HG03064 (cell line): ENCODE data around the gene ZNF557.

Source experiments
- ATAC-seq: cut with Tn5 transposase; IDR thresholded peaks from one replicate; pipeline ENCODE4 v1.9.1; 2021; ENCODE audit warnings: low read depth; ENCODE audit not compliant: unreplicated experiment

ZNF557 gene

DNA sequence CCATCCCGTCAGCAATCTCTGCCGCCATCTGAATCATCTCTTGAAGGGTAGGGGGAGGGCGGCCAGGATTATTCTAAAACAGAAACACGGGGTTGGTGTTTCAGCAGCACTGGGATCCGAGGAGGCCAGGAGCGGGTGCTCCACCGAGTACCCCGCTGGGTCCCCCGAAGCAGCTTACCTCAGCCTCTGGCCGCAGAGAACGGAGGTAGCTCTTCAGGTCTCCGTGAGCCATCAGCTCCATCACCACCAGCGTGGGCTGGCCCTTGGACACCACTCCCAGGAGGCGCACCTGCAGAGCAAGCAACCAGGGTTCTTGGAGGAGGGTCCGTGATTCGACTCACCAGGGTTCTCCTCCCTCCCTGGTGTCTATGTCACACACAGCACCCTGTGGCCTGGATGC is 53.2 kb downstream of the ZNF557 start:
- ATAC-seq: no peak

DNA sequence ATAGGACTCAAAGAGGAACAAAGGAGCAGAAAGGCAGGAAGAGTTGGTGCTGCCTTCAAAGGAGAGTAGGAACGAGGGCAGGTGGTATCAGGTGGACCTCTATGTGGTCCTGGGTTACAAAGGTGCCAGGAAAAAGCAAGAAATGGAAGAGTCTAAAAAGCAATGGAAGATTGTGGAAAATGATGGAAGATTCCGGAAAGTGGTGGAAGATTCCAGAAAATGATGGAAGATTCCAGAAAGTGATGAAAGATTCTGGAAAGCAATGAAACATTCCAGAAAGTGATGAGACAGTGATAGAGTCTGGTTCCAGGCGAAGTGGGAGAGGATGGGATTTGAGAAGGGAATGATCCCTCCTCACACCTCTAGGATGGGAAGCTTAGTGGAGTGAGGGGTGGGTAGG is 55.3 kb downstream of the ZNF557 start:
- no peak for ATAC-seq

DNA sequence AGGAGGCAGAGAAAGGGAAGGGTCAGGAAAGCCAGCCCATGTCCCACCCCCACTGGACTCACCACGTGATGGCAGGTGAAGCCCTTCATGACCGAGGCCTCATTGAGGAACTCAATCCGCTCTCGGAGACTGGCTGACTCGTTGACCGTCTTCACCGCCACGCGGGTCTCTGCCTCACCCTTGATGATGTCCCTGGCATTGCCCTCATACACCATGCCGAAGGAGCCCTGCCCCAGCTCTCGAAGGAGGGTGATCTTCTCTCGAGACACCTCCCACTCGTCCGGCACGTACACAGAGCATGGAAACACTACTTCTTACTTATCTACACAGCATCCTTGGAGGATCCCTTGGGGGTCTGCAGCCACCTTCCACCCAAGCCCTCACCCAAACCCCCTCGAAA is 55.7 kb downstream of the ZNF557 start:
- ATAC-seq: no peak

DNA sequence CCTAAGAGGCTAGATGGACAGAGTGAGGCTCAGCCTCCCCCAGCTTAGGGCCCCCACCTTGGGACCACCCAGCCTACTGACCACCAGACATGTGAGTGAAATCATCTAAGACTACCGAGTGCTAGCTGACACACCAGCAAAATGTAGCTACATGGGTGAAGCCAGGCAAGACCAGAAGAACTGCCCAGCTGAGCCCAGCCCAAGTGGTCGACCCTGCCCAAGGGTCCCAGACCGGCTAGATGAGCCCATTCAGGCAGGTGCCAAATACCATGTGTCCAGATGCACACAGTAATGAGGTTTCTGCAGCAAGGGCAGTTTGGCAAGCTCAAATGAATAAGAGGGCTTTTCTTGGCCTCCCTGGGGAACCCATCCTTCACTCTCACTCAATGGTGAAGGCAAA is 56.6 kb downstream of the ZNF557 start:
- no peak for ATAC-seq

DNA sequence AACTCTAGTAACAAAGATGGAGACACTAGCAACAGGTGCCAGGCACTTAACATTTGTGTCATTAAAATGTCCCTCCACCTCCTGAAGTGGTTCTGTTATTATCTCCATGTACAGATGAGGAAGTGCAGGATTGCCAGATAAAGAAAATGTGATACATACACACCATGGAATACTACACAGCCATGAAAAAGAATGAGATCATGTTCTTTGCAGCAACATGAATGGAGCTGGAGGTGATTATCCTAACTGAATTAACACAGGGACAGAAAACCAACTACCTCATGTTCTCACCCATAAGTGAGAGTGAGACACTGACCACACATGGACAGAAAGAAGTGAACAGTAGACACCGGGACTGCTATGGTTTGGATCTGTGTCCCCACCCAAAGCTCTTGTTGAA is 60.5 kb downstream of the ZNF557 start:
- no peak for ATAC-seq

DNA sequence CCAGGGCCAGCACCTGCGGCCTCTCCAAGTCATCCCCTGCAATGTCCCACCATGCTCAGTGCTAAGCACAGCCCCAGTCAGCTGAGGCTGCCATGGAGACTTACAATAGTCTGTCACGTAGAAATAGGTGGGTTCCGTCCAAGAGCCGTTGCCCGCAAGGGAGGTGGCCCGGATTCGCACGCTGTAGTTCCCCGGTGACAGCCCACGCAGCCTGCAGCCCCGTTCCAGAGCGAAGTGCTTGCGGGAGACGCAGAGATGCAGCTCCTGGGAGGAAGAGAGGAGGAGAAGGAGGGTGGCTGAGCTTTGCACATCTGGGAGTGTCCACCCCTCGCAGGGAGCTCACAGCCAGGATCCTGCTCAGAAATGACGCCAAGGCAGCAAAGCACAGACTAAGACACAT is 62.6 kb downstream of the ZNF557 start:
- no peak for ATAC-seq

DNA sequence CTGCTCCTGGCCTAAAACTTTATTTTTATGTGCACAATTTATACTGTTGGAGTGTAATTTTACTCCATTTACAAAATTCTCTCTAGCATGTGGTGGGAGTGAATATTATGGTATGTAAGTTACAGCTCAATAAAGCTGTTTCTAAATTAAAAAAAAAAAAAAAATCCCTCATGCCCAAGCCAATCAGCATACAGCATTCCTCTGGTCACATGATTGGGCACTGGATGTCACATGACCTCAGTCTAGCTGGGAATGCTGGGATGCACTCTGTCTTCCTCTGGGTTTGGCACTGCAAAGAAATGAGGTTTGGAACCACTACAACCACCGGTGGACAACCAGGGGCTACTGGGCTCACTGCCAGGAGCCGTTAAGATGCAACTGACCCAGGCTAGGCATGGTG is 67.6 kb downstream of the ZNF557 start:
- no peak for ATAC-seq
